Caco-2 (cell line): ENCODE measurements around the gene LMO7. TPM values are rescaled to one million over a fixed set of nuclear protein-coding genes. Genes with fewer than 3 reads are reported as not detected.

Experiments used
- BruUV-seq: library from RNA; stranded (reverse); fragments of 400-500 nt; replicated peaks from 2 replicates; lab custom pipeline; 2021; lab: Mats Ljungman, UMichigan
- CTCF ChIA-PET: fragments of 300-600 bp; sonication (Branson Sonifier 250); formaldehyde crosslinking; loops from one replicate; lab custom pipeline; 2022; ENCODE audit warnings: antibody characterized with exemption; lab: Charles Lee
- POLR2A ChIA-PET: fragments of 300-600 bp; sonication (Branson Sonifier 250); formaldehyde crosslinking; loops from one replicate; lab custom pipeline; 2022; ENCODE audit warnings: antibody characterized with exemption; lab: Charles Lee
- DNase-seq, 2 experiments: peaks; one replicate each; pipeline versions ENCODE4 v3.0.0 to v3.0.0-alpha.2; 2020 to 2022
- H3K27me3 ChIP-seq: replicated peaks from 2 replicates; pipeline ENCODE4 v1.6.0; 2011; ENCODE audit warnings: low read length; ENCODE audit not compliant: control insufficient read depth, insufficient read depth
- H3K36me3 ChIP-seq: 2 replicates; pipeline ENCODE4 v1.5.1; 2011; ENCODE audit warnings: low read length; ENCODE audit not compliant: control insufficient read depth, insufficient read depth
- H3K4me1 ChIP-seq: fragments of 250-450 bp; sonication (Bioruptor Pico); 2 replicates; pipeline ENCODE4 v1.5.1; 2020; ENCODE audit warnings: mild to moderate bottlenecking
- H3K4me3 ChIP-seq: 2 replicates; pipeline ENCODE4 v1.5.1; 2011; ENCODE audit warnings: low read depth, mild to moderate bottlenecking, control low read depth, low read length
- H3K9me3 ChIP-seq: fragments of 250-450 bp; sonication (Bioruptor Pico); 2 replicates; pipeline ENCODE4 v1.5.1; 2020; ENCODE audit warnings: mild to moderate bottlenecking, moderate library complexity
- H3K27ac Mint-ChIP-seq: one replicate; pipeline ENCODE4 v1.8.0; 2022; ENCODE audit warnings: mixed read lengths; ENCODE audit not compliant: unreplicated experiment
- H3K27me3 Mint-ChIP-seq: one replicate; pipeline ENCODE4 v1.8.0; 2022; ENCODE audit warnings: mixed read lengths; ENCODE audit not compliant: insufficient read depth, unreplicated experiment
- H3K36me3 Mint-ChIP-seq: one replicate; pipeline ENCODE4 v1.8.0; 2022; ENCODE audit warnings: mild to moderate bottlenecking, mixed read lengths; ENCODE audit not compliant: insufficient read depth, unreplicated experiment
- H3K4me1 Mint-ChIP-seq: one replicate; pipeline ENCODE4 v1.8.0; 2022; ENCODE audit warnings: low read depth, mixed read lengths; ENCODE audit not compliant: unreplicated experiment
- H3K4me3 Mint-ChIP-seq: one replicate; pipeline ENCODE4 v1.8.0; 2022; ENCODE audit warnings: mild to moderate bottlenecking, moderate library complexity, mixed read lengths; ENCODE audit not compliant: unreplicated experiment
- H3K9me3 Mint-ChIP-seq: one replicate; pipeline ENCODE4 v1.8.0; 2022; ENCODE audit warnings: mixed read lengths; ENCODE audit not compliant: unreplicated experiment
- CTCF ChIP-seq, 2 experiments: fragments of 200-600 bp in 1 of 2; IDR thresholded peaks; 1 replicate in 1 of 2; 2 replicates in 1 of 2; pipeline versions ENCODE4 v1.5.1 to v1.8.0; 2011 to 2022; ENCODE audit warnings: antibody characterized with exemption in 1 of 2, control low read depth in 1 of 2, inconsistent platforms in 1 of 2, low read depth in 1 of 2, low read length in 1 of 2, mild to moderate bottlenecking in 1 of 2, moderate library complexity in 1 of 2; ENCODE audit not compliant: insufficient read depth in 1 of 2, severe bottlenecking in 1 of 2, unreplicated experiment in 1 of 2
- intact Hi-C: fragments of 100-400 bp; cut with micrococcal nuclease; formaldehyde crosslinking; loops from one replicate; pipeline ENCODE4 v1.10.0; 2022; ENCODE audit not compliant: unreplicated experiment
- total RNA-seq: library from RNA; stranded (reverse); gene quantifications from 2 replicates; pipeline ENCODE4 v1.2.3, GENCODE V29; 2022

Gene LMO7
- total RNA-seq, 1 experiment from 2014 or later: 209 TPM

- Mint-ChIP-seq H3K4me1 (peaks cover 32% of the 10 kb centered on the region), H3K9me3 (peaks cover 8% of the 10 kb centered on the region), H3K27ac (no peak overlapping the region), H3K27me3 (no peaks in the 10 kb centered on the region), H3K36me3 (peaks cover 6% of the 10 kb centered on the region), H3K4me3 (no peak overlapping the region)
- Histone ChIP-seq H3K36me3 (no peaks in the 10 kb centered on the region), H3K27me3 (no peaks in the 10 kb centered on the region), H3K9me3 (no peaks in the 10 kb centered on the region), H3K4me3 (no peak overlapping the region), H3K4me1 (peaks cover 39% of the 10 kb centered on the region)
- intact Hi-C loops: no loop called here
- POLR2A ChIA-PET: no interaction called here
- no peak for DNase-seq
- CTCF ChIA-PET: no interaction called here
- TF ChIP-seq CTCF (IDR thresholded peaks at IDR 0.05; ENCODE audit: insufficient read depth in 1 of 2, low read depth in 1 of 2, low read length in 1 of 2, severe bottlenecking in 1 of 2, unreplicated experiment in 1 of 2): no peak
- BruUV-seq: no TSS peak
Observed at GRCh38 chr13:75721307-75721706, 85.2 kb downstream of the LMO7 start.

- Mint-ChIP-seq H3K4me1 (peaks cover 33% of the 10 kb centered on the region), H3K27me3 (no peaks in the 10 kb centered on the region), H3K27ac (peak overlapping the region; percentile 6), H3K36me3 (peaks cover 6% of the 10 kb centered on the region), H3K9me3 (peaks cover 8% of the 10 kb centered on the region), H3K4me3 (no peak overlapping the region)
- Histone ChIP-seq H3K4me3 (no peak overlapping the region), H3K27me3 (no peaks in the 10 kb centered on the region), H3K36me3 (no peaks in the 10 kb centered on the region), H3K4me1 (peaks cover 46% of the 10 kb centered on the region), H3K9me3 (no peaks in the 10 kb centered on the region)
- BruUV-seq: no TSS peak
- no peak for TF ChIP-seq CTCF (IDR thresholded peaks at IDR 0.05; ENCODE audit: insufficient read depth in 1 of 2, low read depth in 1 of 2, low read length in 1 of 2, severe bottlenecking in 1 of 2, unreplicated experiment in 1 of 2)
- DNase-seq: no peak
- CTCF ChIA-PET: no interaction called here
- POLR2A ChIA-PET: no interaction called here
- intact Hi-C loops: loop anchor here (2.0 kb wide), 1 partner anchor 69 kb away; no protein-coding TSS in a partner anchor
Observed at GRCh38 chr13:75723901-75724300, 87.8 kb downstream of the LMO7 start.

- Histone ChIP-seq H3K4me1 (peaks cover 40% of the 10 kb centered on the region), H3K9me3 (no peaks in the 10 kb centered on the region), H3K4me3 (no peak overlapping the region), H3K36me3 (no peaks in the 10 kb centered on the region), H3K27me3 (no peaks in the 10 kb centered on the region)
- ChIA-PET POLR2A (no interaction called here), CTCF (no interaction called here)
- Mint-ChIP-seq H3K9me3 (peaks cover 8% of the 10 kb centered on the region), H3K4me1 (peaks cover 26% of the 10 kb centered on the region), H3K4me3 (no peak overlapping the region), H3K27me3 (no peaks in the 10 kb centered on the region), H3K27ac (peak overlapping the region; percentile 6), H3K36me3 (no peaks in the 10 kb centered on the region)
- DNase-seq: no peak
- no TSS peak for BruUV-seq
- intact Hi-C loops: loop anchor here (1.0 to 2.0 kb wide), 2 partner anchors 35 to 68 kb away; no protein-coding TSS in a partner anchor
- no peak for TF ChIP-seq CTCF (IDR thresholded peaks at IDR 0.05; ENCODE audit: insufficient read depth in 1 of 2, low read depth in 1 of 2, low read length in 1 of 2, severe bottlenecking in 1 of 2, unreplicated experiment in 1 of 2)
Observed at GRCh38 chr13:75724752-75725517, 88.8 kb downstream of the LMO7 start.
